Mammary epithelial cell (primary cell): ENCODE data around the gene ASXL3.

Experiments
- CTCF ChIP-seq, 2 donors: IDR thresholded peaks in 1 of 2; conservative IDR thresholded peaks in 1 of 2; 2 replicates each; pipeline ENCODE4 v1.5.1; 2011 to 2012; ENCODE audit warnings: inconsistent platforms in 2 of 2, low read length in 2 of 2, mild to moderate bottlenecking in 2 of 2, control low read depth in 1 of 2, low read depth in 1 of 2; ENCODE audit not compliant: insufficient read depth in 1 of 2; ENCODE audit errors: extremely low read depth in 1 of 2
- EZH2 ChIP-seq: IDR thresholded peaks from 2 replicates; pipeline ENCODE4 v1.6.1; 2012; ENCODE audit warnings: low read length, inconsistent platforms, borderline replicate concordance

- TF ChIP-seq CTCF (conservative IDR thresholded peaks at IDR 0.05 in 1 of 2, IDR thresholded peaks at IDR 0.05 in 1 of 2; ENCODE audit: extremely low read depth in 1 of 2, insufficient read depth in 1 of 2, low read depth in 1 of 2, low read length in 2 of 2) (no peak), EZH2 (no peak)
These were observed 75.2 kb downstream of the ASXL3 start for GRCh38 chr18:33653231-33653630.
